Breast epithelium (tissue), 3 donors: ENCODE results near the gene TNS1.

Experiments
- CTCF ChIP-seq, 3 donors: fragments of 450-650 bp; IDR thresholded peaks; one replicate each; pipeline ENCODE4 v1.5.1; 2016 to 2017; ENCODE audit warnings: antibody characterized with exemption in 3 of 3, mild to moderate bottlenecking in 3 of 3, moderate library complexity in 3 of 3
- POLR2A ChIP-seq: fragments of 450-650 bp; IDR thresholded peaks from one replicate; pipeline ENCODE4 v1.6.1; 2016; ENCODE audit warnings: antibody characterized with exemption, mild to moderate bottlenecking, moderate library complexity

GRCh38 chr2:217845301-217845700, 157.5 kb downstream of the TNS1 start:
- TF ChIP-seq CTCF (IDR thresholded peaks at IDR 0.05) (no peak), POLR2A (no peak)
